BJ (cell line): Measurements from ENCODE around the gene ALDH3A1. TPM values are rescaled to one million over a fixed set of nuclear protein-coding genes. Genes with fewer than 3 reads are reported as not detected.

Experiments
- CTCF ChIA-PET: fragments of 350-600 bp; formaldehyde crosslinking; extraction: SDS; loops from one replicate; lab custom pipeline; 2021; ENCODE audit warnings: antibody characterized with exemption, inconsistent platforms; lab: Yijun Ruan, JAX
- POLR2A ChIA-PET: fragments of 300-600 bp; sonication (Branson Sonifier 250); formaldehyde crosslinking; extraction: SDS; loops from one replicate; lab custom pipeline; 2021; ENCODE audit warnings: antibody characterized with exemption; lab: Charles Lee
- DNase-seq: peaks from one replicate; pipeline ENCODE4 v3.0.0-alpha.2; 2011; ENCODE audit warnings: low read depth
- H3K27me3 ChIP-seq: 2 replicates; pipeline ENCODE4 v1.6.0; 2011; ENCODE audit warnings: low read length; ENCODE audit not compliant: control insufficient read depth, insufficient read depth
- H3K36me3 ChIP-seq: 2 replicates; pipeline ENCODE4 v1.5.1; 2011; ENCODE audit warnings: low read length; ENCODE audit not compliant: control insufficient read depth, insufficient read depth
- H3K4me3 ChIP-seq: 2 replicates; pipeline ENCODE4 v1.5.1; 2011; ENCODE audit warnings: low read depth, mild to moderate bottlenecking, control low read depth, low read length
- CTCF ChIP-seq: IDR thresholded peaks from 2 replicates; pipeline ENCODE4 v1.5.1; 2011; ENCODE audit warnings: low read depth, mild to moderate bottlenecking, control low read depth, inconsistent platforms, low read length, moderate library complexity; ENCODE audit not compliant: insufficient read depth
- polyA plus RNA-seq: library from polyadenylated mRNA; depleted of rRNA; stranded (reverse); fragments of >200 nt; gene quantifications from 2 replicates; pipeline ENCODE4 v1.2.3, GENCODE V29; 2011

Gene ALDH3A1
- polyA plus RNA-seq, 1 experiment = 0.20 TPM

- Histone ChIP-seq H3K36me3 (peaks cover 5% of the 10 kb centered on the region), H3K27me3 (no peaks in the 10 kb centered on the region), H3K4me3 (no peak overlapping the region)
- POLR2A ChIA-PET = no interaction called here
- no peak for TF ChIP-seq CTCF
- DNase-seq = no peak
- CTCF ChIA-PET = interaction anchor here (1.0 kb wide), 1 partner anchor 18 kb away, joined by 3 read pairs; no protein-coding TSS in a partner anchor
Observed at GRCh38 chr17:19785854-19786253, 37.8 kb upstream of the ALDH3A1 start.

GRCh38 chr17:19781488-19782458 lies 33.7 kb upstream of the ALDH3A1 start:
- CTCF ChIA-PET = interaction anchor here (1.0 to 1.1 kb wide), 3 partner anchors 12 to 81 kb away, joined by 3 read pairs; no protein-coding TSS in a partner anchor

GRCh38 chr17:19780846-19781245 lies 32.7 kb upstream of the ALDH3A1 start:
- CTCF ChIA-PET = interaction anchor here (1.0 to 2.1 kb wide), 2 partner anchors 14 to 82 kb away, joined by 3 to 6 read pairs; no protein-coding TSS in a partner anchor
- Histone ChIP-seq H3K4me3 (no peak overlapping the region), H3K27me3 (no peaks in the 10 kb centered on the region), H3K36me3 (peaks cover 11% of the 10 kb centered on the region)
- no peak for TF ChIP-seq CTCF
- no peak for DNase-seq
- POLR2A ChIA-PET = interaction anchor here (0.7 kb wide), 1 partner anchor 24 kb away, joined by 5 read pairs; no protein-coding TSS in a partner anchor

More at GRCh38 chr17:19781488-19782458, 33.7 kb upstream of the ALDH3A1 start:
- no peak for DNase-seq
- Histone ChIP-seq H3K36me3 (peaks cover 8% of the 10 kb centered on the region), H3K4me3 (no peak overlapping the region), H3K27me3 (no peaks in the 10 kb centered on the region)
- no peak for TF ChIP-seq CTCF
- POLR2A ChIA-PET = no interaction called here

- Histone ChIP-seq H3K27me3 (no peaks in the 10 kb centered on the region), H3K36me3 (peaks cover 7% of the 10 kb centered on the region), H3K4me3 (no peak overlapping the region)
- POLR2A ChIA-PET = no interaction called here
- no peak for DNase-seq
- TF ChIP-seq CTCF = no peak
- CTCF ChIA-PET = interaction anchor here (0.6 kb wide), 1 partner anchor 80 kb away, joined by 3 read pairs; no protein-coding TSS in a partner anchor
Observed at GRCh38 chr17:19773534-19773933, 25.4 kb upstream of the ALDH3A1 start.
